Dendritic cell treated with granulocyte-macrophage colony-stimulating factor and Interleukin-4, amounts not matched to agents 40 ng/mL and 50 ng/mL, for 4 days (primary cell): Measurements from ENCODE around the gene SLC15A5.

Experiments used
- H3K27ac Mint-ChIP-seq: one replicate; pipeline ENCODE4 v1.8.0; 2022; ENCODE audit warnings: mild to moderate bottlenecking, mixed read lengths
- H3K27me3 Mint-ChIP-seq: one replicate; pipeline ENCODE4 v1.8.0; 2022; ENCODE audit warnings: mild to moderate bottlenecking, mixed read lengths
- H3K36me3 Mint-ChIP-seq: one replicate; pipeline ENCODE4 v1.8.0; 2022; ENCODE audit warnings: low read depth, mixed read lengths
- H3K4me1 Mint-ChIP-seq: one replicate; pipeline ENCODE4 v1.8.0; 2022; ENCODE audit warnings: low read depth, mixed read lengths
- H3K4me3 Mint-ChIP-seq: one replicate; pipeline ENCODE4 v1.8.0; 2022; ENCODE audit warnings: mild to moderate bottlenecking, moderate library complexity, mixed read lengths
- H3K9me3 Mint-ChIP-seq: one replicate; pipeline ENCODE4 v1.8.0; 2022; ENCODE audit warnings: mixed read lengths
- intact Hi-C: fragments of 100-400 bp; cut with micrococcal nuclease; formaldehyde crosslinking; loops from one replicate; pipeline ENCODE4 v1.15.0; 2022

Gene SLC15A5

DNA sequence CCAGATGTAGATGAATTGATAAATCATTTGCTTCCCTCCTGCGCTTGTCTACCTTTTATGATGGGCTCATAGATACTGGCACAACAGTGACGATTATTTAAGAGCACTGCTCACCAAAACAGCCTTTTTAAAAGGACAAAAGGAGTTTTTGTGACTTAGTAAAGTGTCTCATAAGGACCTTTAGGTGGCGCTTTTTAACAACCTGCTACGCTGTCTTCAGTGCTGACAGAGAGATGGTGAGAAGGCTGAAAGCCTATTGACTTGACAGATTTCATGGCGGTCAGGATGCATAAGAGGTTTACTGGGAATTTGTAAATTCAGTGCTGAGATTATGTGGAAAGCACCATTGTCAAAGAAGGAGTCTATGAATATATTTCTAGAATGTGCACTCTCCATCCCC is 87.6 kb downstream of the SLC15A5 start:
- H3K36me3 Mint-ChIP-seq: no peaks in the 10 kb centered on the region
- H3K27me3 Mint-ChIP-seq: peaks cover 2% of the 10 kb centered on the region
- no peaks in the 10 kb centered on the region for H3K9me3 Mint-ChIP-seq
- intact Hi-C loops: no loop called here
- no peak overlapping the region for H3K4me3 Mint-ChIP-seq
- no peak overlapping the region for H3K27ac Mint-ChIP-seq
- H3K4me1 Mint-ChIP-seq: no peaks in the 10 kb centered on the region

DNA sequence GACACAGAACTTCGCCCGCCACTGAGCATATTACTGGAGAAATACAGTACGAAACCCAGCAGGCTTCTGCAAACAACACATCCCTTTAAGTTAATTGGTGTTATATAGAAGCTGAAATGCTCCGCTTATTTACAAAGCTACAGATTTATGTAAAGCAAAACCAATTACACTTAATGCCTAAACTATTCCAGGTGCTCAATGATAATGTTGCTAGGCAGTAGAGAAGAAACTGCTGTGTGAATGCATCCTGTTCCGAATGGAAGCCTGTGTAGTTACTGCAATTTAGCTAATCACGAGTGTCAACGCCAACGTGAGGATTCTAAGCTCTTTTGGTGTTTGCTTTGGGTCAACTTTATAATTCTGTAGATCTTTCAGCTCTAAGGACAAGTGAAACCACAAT is 89.8 kb downstream of the SLC15A5 start:
- no peaks in the 10 kb centered on the region for H3K9me3 Mint-ChIP-seq

DNA sequence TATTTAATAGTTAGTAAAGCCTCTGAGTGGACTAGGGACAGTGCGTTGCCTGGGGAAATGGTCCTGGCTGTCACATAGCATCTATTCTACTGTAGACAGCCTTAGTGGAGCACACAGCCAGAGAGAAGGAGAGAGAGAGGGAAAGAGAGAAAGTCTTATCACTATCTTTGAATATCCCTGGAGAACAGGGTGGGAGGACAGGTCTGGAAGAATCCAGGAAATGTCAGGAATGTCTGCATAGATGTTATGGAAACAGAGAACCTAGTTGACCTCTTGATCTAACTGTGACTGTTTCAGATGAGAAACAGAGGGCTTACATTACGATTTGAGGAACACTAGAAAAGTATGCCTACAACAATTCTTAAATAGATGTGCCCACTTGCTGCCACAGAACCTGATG is 92.8 kb downstream of the SLC15A5 start:
- intact Hi-C loops: no loop called here
- Mint-ChIP-seq H3K36me3 (no peaks in the 10 kb centered on the region), H3K4me3 (no peak overlapping the region), H3K9me3 (no peaks in the 10 kb centered on the region), H3K27ac (no peak overlapping the region), H3K27me3 (no peaks in the 10 kb centered on the region), H3K4me1 (no peaks in the 10 kb centered on the region)

More for the DNA sequence above, 89.8 kb downstream of the SLC15A5 start:
- Mint-ChIP-seq H3K27me3 (no peaks in the 10 kb centered on the region), H3K36me3 (no peaks in the 10 kb centered on the region), H3K4me3 (no peak overlapping the region), H3K27ac (no peak overlapping the region), H3K4me1 (no peaks in the 10 kb centered on the region)
- intact Hi-C loops: no loop called here

DNA sequence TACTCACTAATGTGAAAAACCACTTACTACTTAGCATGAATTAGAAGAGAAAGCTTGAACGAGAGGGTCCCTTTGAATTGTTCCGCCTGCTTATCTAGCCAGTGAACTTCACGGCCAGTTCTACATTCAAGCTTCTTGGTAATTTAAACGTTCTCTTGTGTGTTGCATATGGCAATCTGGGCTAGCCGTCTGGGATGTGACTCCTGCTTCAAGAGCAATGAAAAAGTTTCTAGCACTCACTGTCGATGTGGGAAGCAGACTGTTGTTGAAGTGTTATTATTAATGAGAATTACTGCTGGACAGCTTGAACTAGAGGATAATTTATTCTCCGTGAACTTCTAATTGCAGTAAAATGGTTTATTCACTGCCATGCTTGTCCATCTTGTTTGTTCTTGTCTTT is 93.9 kb downstream of the SLC15A5 start:
- no peaks in the 10 kb centered on the region for H3K27me3 Mint-ChIP-seq
- H3K9me3 Mint-ChIP-seq: no peaks in the 10 kb centered on the region
- no peak overlapping the region for H3K27ac Mint-ChIP-seq

DNA sequence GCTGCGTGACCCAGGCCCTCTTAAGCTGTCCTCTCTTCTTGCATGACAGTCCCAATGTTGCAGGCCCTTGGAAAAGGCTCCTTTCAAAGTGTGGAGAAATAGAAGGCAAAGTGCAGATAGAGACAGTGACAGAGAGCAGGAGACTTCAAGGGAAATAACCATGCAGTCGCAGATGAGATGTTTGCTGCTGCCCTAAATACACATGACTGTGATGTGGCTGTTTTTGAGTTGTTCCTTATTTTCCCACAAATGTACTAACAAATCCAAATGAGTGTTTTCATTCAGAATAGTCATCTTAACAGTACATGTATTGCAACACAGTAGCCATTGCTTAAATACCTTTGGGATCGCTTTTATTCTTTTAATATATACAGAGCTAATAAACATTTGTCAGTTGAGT is 101.6 kb downstream of the SLC15A5 start:
- Mint-ChIP-seq H3K4me1 (no peaks in the 10 kb centered on the region), H3K27ac (no peak overlapping the region), H3K36me3 (no peaks in the 10 kb centered on the region), H3K27me3 (no peaks in the 10 kb centered on the region), H3K4me3 (no peak overlapping the region), H3K9me3 (no peaks in the 10 kb centered on the region)
- intact Hi-C loops: no loop called here

More for the DNA sequence above, 93.9 kb downstream of the SLC15A5 start:
- Mint-ChIP-seq H3K36me3 (no peaks in the 10 kb centered on the region), H3K4me3 (no peak overlapping the region), H3K4me1 (no peaks in the 10 kb centered on the region)
- intact Hi-C loops: no loop called here

DNA sequence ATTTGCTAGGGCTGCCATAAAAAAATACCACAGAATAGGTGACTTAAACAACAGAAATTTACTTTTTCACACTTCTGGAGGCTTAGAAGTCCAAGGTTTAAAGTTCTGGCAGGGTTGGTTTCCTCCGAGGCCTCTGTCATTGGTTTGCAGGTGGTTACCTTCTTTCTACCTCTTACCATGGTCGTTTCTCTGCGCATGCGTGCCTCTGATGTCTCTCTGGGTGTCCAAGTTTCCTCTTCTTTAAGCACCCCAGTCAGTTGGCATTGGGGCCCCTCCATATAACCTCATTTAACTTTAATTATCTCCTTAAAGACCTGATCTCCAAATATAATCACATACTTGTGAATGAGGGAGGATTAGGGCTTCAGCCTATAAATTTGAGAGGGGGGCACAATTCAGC is 103.2 kb downstream of the SLC15A5 start:
- Mint-ChIP-seq H3K9me3 (no peaks in the 10 kb centered on the region), H3K4me3 (no peak overlapping the region), H3K4me1 (no peaks in the 10 kb centered on the region), H3K36me3 (no peaks in the 10 kb centered on the region), H3K27ac (no peak overlapping the region), H3K27me3 (no peaks in the 10 kb centered on the region)
- intact Hi-C loops: no loop called here

DNA sequence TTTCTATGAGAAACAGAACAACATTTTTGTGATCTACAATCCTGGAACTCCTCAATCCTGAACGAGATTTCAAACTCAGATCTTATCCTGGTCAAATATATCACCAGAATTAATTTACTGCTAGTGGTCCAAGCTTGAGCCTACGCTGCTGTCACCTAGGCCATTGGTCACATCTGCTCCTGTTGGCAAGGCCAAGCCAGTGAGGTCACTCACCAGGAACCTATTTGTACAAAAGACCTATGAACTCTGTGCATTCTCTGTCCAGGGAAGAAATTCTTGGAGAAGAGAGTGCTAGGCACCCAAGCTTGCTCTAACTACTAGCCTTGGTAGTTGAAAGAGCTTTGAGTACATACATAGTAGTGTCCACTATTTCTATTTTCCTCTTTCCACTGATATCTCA is 106.1 kb downstream of the SLC15A5 start:
- no peaks in the 10 kb centered on the region for H3K9me3 Mint-ChIP-seq

DNA sequence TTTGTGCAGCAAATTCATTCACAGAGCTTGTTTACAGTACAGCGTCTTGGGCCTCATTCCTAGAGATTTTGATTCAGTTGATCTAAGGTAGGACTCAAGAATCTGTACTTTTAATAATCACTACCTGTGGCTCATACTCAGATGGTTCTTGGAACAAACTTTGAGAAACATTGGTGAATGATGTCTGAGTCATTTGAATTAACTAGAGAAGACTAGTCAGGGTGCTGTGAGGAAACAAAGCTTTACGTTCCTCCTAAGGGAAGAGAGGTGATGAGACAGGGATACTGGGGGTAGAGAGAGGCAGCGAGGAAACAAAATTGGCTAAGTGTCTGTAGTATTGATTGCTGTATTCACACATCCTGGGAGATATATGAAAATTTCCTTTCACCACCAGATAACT is 109.4 kb downstream of the SLC15A5 start:
- intact Hi-C loops: loop anchor here (5.0 kb wide), 1 partner anchor 1474 kb away; no protein-coding TSS in a partner anchor
- Mint-ChIP-seq H3K27me3 (no peaks in the 10 kb centered on the region), H3K9me3 (no peaks in the 10 kb centered on the region), H3K4me1 (peaks cover 5% of the 10 kb centered on the region), H3K36me3 (no peaks in the 10 kb centered on the region), H3K4me3 (no peak overlapping the region), H3K27ac (no peak overlapping the region)

More for the DNA sequence above, 106.1 kb downstream of the SLC15A5 start:
- no peak overlapping the region for H3K4me3 Mint-ChIP-seq
- H3K27me3 Mint-ChIP-seq: no peaks in the 10 kb centered on the region
- intact Hi-C loops: no loop called here
- peaks cover 5% of the 10 kb centered on the region for H3K4me1 Mint-ChIP-seq
- no peaks in the 10 kb centered on the region for H3K36me3 Mint-ChIP-seq
- H3K27ac Mint-ChIP-seq: no peak overlapping the region

DNA sequence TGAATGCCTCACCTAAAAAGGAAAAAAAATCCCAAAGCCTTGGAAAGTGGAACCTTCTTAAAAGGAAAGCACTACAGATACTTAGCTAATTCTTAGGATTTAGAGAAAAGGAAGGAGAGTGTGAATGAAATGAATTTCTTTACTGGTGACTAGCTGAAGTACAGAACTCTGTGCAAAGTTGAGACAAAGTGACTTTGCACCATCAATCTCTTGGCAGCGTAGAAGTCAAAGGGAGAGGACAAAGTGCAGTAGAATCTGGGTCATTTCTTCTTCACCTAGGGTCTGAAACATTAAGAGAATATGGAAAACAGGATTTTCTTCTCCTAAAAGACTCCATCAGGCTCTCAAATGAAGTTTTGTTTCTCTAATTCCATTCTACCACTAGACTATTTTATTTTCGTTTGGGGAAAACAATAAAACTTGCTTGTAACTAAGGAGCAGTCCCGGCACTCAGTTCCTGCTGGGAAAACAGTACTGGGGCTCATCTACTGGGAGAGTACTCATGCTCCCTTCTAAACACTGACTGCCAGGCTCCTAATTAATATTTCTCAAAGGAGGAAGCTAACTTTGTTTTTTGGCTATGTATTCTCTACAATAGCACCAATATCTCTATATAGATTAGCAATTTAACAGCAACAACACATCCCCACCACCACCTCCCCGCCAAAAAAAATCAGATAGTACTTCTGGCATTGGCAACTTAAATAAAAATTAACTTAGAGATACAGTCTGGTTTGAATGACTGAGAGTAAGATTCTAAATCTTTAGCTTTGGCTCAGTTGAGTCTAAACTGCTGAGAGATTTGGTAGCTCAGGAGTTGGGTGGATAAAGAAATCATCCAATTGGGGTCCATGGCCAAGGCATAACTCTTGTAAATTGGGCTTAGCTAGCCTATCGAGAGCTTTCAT is 110.7 kb downstream of the SLC15A5 start:
- Mint-ChIP-seq H3K4me3 (no peak overlapping the region), H3K4me1 (peaks cover 5% of the 10 kb centered on the region), H3K27ac (no peak overlapping the region), H3K27me3 (no peaks in the 10 kb centered on the region), H3K36me3 (no peaks in the 10 kb centered on the region), H3K9me3 (no peaks in the 10 kb centered on the region)
- intact Hi-C loops: loop anchor here (5.0 kb wide), 1 partner anchor 1475 kb away; no protein-coding TSS in a partner anchor

DNA sequence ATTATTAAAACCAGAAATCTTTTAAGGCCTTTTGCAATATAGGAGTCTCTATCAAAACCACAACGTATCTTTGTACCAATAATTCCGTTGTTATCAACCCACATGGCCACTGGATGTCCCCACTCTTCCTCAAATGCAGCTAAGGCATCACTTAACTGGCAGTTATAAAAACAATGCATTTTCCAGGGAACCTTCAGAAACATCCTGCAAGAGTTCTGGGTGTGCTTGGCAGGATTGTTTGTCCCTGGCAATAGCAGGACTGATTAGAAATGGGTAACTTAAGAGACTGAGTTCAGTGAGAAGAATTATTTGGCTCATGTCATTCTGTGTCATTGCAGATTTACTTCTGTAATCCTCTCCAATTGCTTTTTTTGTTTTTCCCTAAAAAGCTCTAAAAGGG is 112.0 kb downstream of the SLC15A5 start:
- Mint-ChIP-seq H3K4me3 (no peak overlapping the region), H3K27me3 (peaks cover 3% of the 10 kb centered on the region), H3K36me3 (no peaks in the 10 kb centered on the region), H3K9me3 (no peaks in the 10 kb centered on the region), H3K4me1 (peaks cover 5% of the 10 kb centered on the region), H3K27ac (no peak overlapping the region)
- intact Hi-C loops: loop anchor here (1.0 to 5.0 kb wide), 2 partner anchors 194 to 1477 kb away; no protein-coding TSS in a partner anchor

DNA sequence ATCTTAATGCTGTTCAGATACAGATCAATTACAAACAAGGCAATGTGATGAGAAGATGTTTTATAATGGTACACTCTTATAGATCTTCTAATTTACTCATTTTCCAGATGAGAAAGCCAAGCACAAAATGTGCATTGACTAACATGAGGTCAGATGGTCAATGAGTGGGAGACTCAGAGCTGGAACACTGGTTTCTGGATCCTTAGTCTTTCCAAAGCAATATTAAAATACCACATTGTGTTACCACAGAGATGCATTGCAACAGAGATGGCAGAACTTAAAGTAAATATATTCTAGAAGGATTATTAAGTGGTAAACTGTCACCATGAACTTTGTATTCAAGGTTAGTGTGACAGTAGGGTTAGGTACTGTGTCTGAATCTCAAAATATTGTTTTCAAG is 113.6 kb downstream of the SLC15A5 start:
- intact Hi-C loops: no loop called here
- Mint-ChIP-seq H3K4me1 (peaks cover 5% of the 10 kb centered on the region), H3K36me3 (no peaks in the 10 kb centered on the region), H3K27me3 (peaks cover 3% of the 10 kb centered on the region), H3K27ac (no peak overlapping the region), H3K4me3 (no peak overlapping the region), H3K9me3 (no peaks in the 10 kb centered on the region)

DNA sequence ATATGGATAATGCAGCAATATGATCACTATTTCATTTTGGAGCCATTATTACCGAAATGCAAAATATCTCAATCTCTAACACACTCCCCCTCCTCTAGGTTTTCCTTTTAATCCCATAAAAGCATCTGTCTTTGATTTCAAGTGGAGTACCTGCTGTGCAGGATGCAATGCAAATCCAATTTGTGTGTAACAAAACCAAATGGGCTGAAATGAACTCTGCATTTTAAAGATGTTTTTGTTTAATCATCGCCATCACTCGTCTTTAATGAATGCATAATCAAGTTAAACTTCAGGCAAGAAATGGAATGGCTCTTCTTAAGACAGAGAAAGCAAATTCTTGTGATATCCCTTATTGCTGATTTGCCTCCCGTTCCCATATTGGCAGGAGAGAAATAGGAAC is 114.3 kb downstream of the SLC15A5 start:
- Mint-ChIP-seq H3K9me3 (no peaks in the 10 kb centered on the region), H3K27ac (no peak overlapping the region), H3K4me1 (no peaks in the 10 kb centered on the region), H3K36me3 (no peaks in the 10 kb centered on the region), H3K4me3 (no peak overlapping the region), H3K27me3 (peaks cover 3% of the 10 kb centered on the region)
- intact Hi-C loops: no loop called here

DNA sequence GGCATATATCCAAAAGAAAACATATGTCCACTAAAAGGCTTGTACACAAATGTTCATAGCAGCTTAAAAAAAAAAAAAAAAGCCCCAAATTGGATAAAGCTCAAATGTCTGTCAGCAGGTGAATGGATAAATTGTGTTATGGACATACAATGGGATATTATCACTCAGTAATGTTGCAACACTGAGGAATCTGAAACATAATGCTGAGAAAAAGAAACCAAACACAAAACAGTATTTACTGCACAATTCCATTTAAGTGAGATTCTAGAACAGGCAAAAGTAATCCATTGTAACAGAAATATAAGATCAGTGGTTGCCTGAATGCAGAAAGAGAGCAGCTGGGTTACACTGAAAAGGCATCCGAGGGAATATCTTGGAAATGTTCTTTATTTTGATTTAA is 117.9 kb downstream of the SLC15A5 start:
- no peaks in the 10 kb centered on the region for H3K36me3 Mint-ChIP-seq
- H3K27ac Mint-ChIP-seq: no peak overlapping the region
- intact Hi-C loops: no loop called here
- peaks cover 12% of the 10 kb centered on the region for H3K4me1 Mint-ChIP-seq
- no peak overlapping the region for H3K4me3 Mint-ChIP-seq
- no peaks in the 10 kb centered on the region for H3K9me3 Mint-ChIP-seq
- H3K27me3 Mint-ChIP-seq: peaks cover 6% of the 10 kb centered on the region

DNA sequence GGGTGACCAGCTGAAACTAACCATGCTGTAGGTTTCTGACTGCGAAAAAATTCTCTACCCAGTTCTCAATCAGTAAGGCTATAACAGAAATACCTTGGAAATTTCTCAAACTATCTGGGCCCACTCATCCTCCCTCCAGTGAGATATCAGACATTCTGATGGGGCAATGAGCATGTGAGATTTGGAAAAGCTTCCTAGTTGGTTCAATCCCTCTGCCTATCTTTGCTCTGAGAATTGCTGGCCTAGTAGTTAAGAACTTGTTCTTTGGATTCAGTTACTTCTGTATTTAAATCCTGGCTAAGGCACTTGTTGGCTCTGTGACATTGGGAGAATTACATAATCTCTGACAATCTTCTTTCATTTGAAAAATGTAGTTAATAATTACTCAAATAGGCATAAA is 119.4 kb downstream of the SLC15A5 start:
- intact Hi-C loops: no loop called here
- Mint-ChIP-seq H3K9me3 (no peaks in the 10 kb centered on the region), H3K4me1 (peaks cover 12% of the 10 kb centered on the region), H3K27ac (no peak overlapping the region), H3K36me3 (no peaks in the 10 kb centered on the region), H3K4me3 (no peak overlapping the region), H3K27me3 (peaks cover 6% of the 10 kb centered on the region)

DNA sequence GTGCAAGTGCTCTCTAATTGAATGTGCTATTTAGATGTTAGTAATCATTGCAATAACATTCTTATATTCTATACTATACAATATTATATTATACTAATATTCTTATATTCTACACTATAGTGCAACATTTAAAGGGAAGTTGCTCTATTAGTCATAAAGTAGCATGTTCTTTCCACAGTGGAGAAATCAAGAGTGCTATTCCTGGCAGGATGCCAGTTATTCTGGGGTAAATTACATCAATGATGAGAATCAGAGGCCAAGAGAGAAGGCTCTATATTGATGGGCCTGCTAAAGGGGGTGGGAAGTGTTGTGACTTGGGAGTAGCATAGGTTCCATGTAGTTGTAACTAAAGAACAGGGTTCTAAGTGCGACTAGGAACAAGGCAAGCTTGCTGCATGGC is 121.5 kb downstream of the SLC15A5 start:
- intact Hi-C loops: no loop called here
- Mint-ChIP-seq H3K36me3 (no peaks in the 10 kb centered on the region), H3K4me3 (no peak overlapping the region), H3K4me1 (peaks cover 12% of the 10 kb centered on the region), H3K27me3 (peaks cover 6% of the 10 kb centered on the region), H3K9me3 (no peaks in the 10 kb centered on the region), H3K27ac (no peak overlapping the region)
